GM12878 (cell line): ENCODE measurements around the gene SLC38A3. TPM values are rescaled to one million over a fixed set of nuclear protein-coding genes. Genes with fewer than 3 reads are reported as not detected.

ENCODE experiments used
- ATAC-seq: fragments of 200-7000 bp; cut with Tn5 transposase; 3 replicates; pipeline ENCODE4 v1.9.1; 2020; ENCODE audit warnings: mild to moderate bottlenecking, moderate library complexity
- BruUV-seq: library from RNA; stranded (reverse); fragments of 400-500 nt; replicated peaks from 2 replicates; lab custom pipeline; 2021; lab: Mats Ljungman, UMichigan
- CTCF ChIA-PET: fragments of 300-600 bp; sonication (Branson Sonifier 250); formaldehyde crosslinking; extraction: SDS; loops from one replicate; lab custom pipeline; 2021; ENCODE audit warnings: inconsistent platforms; lab: Yijun Ruan, JAX
- POLR2A ChIA-PET: fragments of 350-600 bp; formaldehyde crosslinking; extraction: SDS; loops from one replicate; lab custom pipeline; 2021; ENCODE audit warnings: inconsistent platforms; lab: Charles Lee
- RAD21 ChIA-PET: fragments of 300-600 bp; sonication (Branson Sonifier 250); formaldehyde crosslinking; loops from one replicate; lab custom pipeline; 2023; ENCODE audit warnings: antibody characterized with exemption; ENCODE audit not compliant: unreplicated experiment; lab: Charles Lee
- SMC1A ChIA-PET: fragments of 300-600 bp; sonication (Branson Sonifier 250); formaldehyde crosslinking; loops from one replicate; lab custom pipeline; 2023; ENCODE audit not compliant: unreplicated experiment, uncharacterized antibody; lab: Charles Lee
- DNase-seq: peaks from one replicate; pipeline ENCODE4 v3.0.0-alpha.2; 2011; ENCODE audit warnings: low read depth, low spot score
- FAIRE-seq: peaks from 3 replicates; lab custom pipeline; 2011; peaks lifted over from hg19 to GRCh38; lab: Jason Lieb, UNC
- H2AFZ ChIP-seq: 2 replicates; pipeline ENCODE4 v1.6.0; 2011; ENCODE audit warnings: low read depth, low read length, control low read depth; ENCODE audit not compliant: control insufficient read depth
- H3K27ac ChIP-seq: 2 replicates; pipeline ENCODE4 v1.5.1; 2011; ENCODE audit warnings: control low read depth; ENCODE audit not compliant: control insufficient read depth, insufficient read depth
- H3K27me3 ChIP-seq, 2 experiments: replicated peaks in 1 of 2; 2 replicates each; pipeline versions ENCODE4 v1.6.0 to v1.6.1; 2011; ENCODE audit warnings: low read length in 1 of 2; ENCODE audit not compliant: control insufficient read depth in 2 of 2, insufficient read depth in 2 of 2
- H3K36me3 ChIP-seq, 2 experiments: 2 replicates each; pipeline ENCODE4 v1.5.1; 2011; ENCODE audit warnings: low read length in 1 of 2; ENCODE audit not compliant: control insufficient read depth in 2 of 2, insufficient read depth in 2 of 2
- H3K4me1 ChIP-seq: 2 replicates; pipeline ENCODE4 v1.6.1; 2011; ENCODE audit warnings: mild to moderate bottlenecking, low read length, moderate library complexity, mixed read lengths; ENCODE audit not compliant: control insufficient read depth, insufficient read depth
- H3K4me2 ChIP-seq: 2 replicates; pipeline ENCODE4 v1.6.0; 2011; ENCODE audit warnings: control low read depth; ENCODE audit not compliant: control insufficient read depth, insufficient read depth
- H3K4me3 ChIP-seq: fragments of 200-600 bp; sonication (generic); 2 replicates; pipeline ENCODE4 v1.5.1; 2016
- H3K79me2 ChIP-seq: 2 replicates; pipeline ENCODE4 v1.6.0; 2011; ENCODE audit warnings: low read length; ENCODE audit not compliant: control insufficient read depth, insufficient read depth
- H3K9ac ChIP-seq: 2 replicates; pipeline ENCODE4 v1.8.0; 2011; ENCODE audit warnings: low read length, control low read depth, mixed read lengths; ENCODE audit not compliant: control insufficient read depth, insufficient read depth
- H3K9me3 ChIP-seq: replicated peaks from 3 replicates; pipeline ENCODE4 v1.5.1; 2011; ENCODE audit warnings: mild to moderate bottlenecking, low read length; ENCODE audit not compliant: control insufficient read depth, insufficient read depth
- H4K20me1 ChIP-seq: 2 replicates; pipeline ENCODE4 v1.6.0; 2011; ENCODE audit not compliant: control insufficient read depth, insufficient read depth
- CBX3 ChIP-seq: fragments of 200-600 bp; sonication (generic); IDR thresholded peaks from 2 replicates; pipeline ENCODE4 v1.6.1; 2016; ENCODE audit warnings: low read depth, borderline replicate concordance
- CEBPB ChIP-seq, 2 experiments: fragments of 150-350 bp in 1 of 2; IDR thresholded peaks; 2 replicates each; pipeline ENCODE4 v1.6.1; 2012 to 2014; ENCODE audit warnings: low read depth in 2 of 2, low read length in 2 of 2, borderline replicate concordance in 1 of 2, inconsistent platforms in 1 of 2
- FOXM1 ChIP-seq: IDR thresholded peaks from 2 replicates; pipeline ENCODE4 v1.6.1; 2012; ENCODE audit warnings: low read depth, mild to moderate bottlenecking, inconsistent platforms, low read length, moderate library complexity
- HDAC2 ChIP-seq: fragments of 200-600 bp; sonication (generic); IDR thresholded peaks from 2 replicates; pipeline ENCODE4 v1.6.1; 2017
- RB1 ChIP-seq: fragments of 450-650 bp; formaldehyde crosslinking; IDR thresholded peaks from 2 replicates; pipeline ENCODE4 v1.6.1; 2017; ENCODE audit warnings: mild to moderate bottlenecking, borderline replicate concordance
- SMAD5 ChIP-seq: IDR thresholded peaks from 2 replicates; pipeline ENCODE4 v1.6.1; 2016; ENCODE audit warnings: antibody characterized with exemption, low read depth
- ZNF207 ChIP-seq: fragments of 450-650 bp; IDR thresholded peaks from 2 replicates; pipeline ENCODE4 v1.6.1; 2014; ENCODE audit warnings: antibody characterized with exemption, mild to moderate bottlenecking, borderline replicate concordance
- WGBS: methylation state at CpG from one replicate; pipeline ENCODE4 v1.1.6; 2016; ENCODE audit warnings: low lambda C conversion rate; ENCODE audit not compliant: insufficient replicate concordance, insufficient coverage; ENCODE audit errors: missing lambda C conversion rate; 5-methylcytosine and 5-hydroxymethylcytosine counted together
- in situ Hi-C: fragments of 300-500 bp; cut with MboI; formaldehyde crosslinking; loops from 9 replicates; pipeline ENCODE4 v1.14.3; 2018; ENCODE audit warnings: mixed read lengths
- intact Hi-C: fragments of 100-400 bp; cut with micrococcal nuclease; formaldehyde crosslinking; loops from one replicate; pipeline ENCODE4 v1.14.2; 2022; ENCODE audit not compliant: unreplicated experiment
- polyA plus RNA-seq, 11 experiments: library from polyadenylated mRNA; depleted of rRNA in 4 of 11; unstranded in 6 of 11; stranded (reverse) in 5 of 11; fragments of >200 nt; fragmentation: Nextera tagmentation in 4 of 11; fragmentation: Illumina TruSeq in 1 of 11; extraction: Ambion mirVana in 4 of 11; extraction: Trizol in 1 of 11; gene quantifications; 1 replicate in 1 of 11; 2 replicates in 10 of 11; pipeline versions ENCODE4 v1.2.1 to v1.2.3, GENCODE V29; 2011 to 2016; ENCODE audit warnings: inconsistent platforms in 2 of 11, missing spikeins in 2 of 11, low read depth in 1 of 11
- total RNA-seq, 4 experiments: library from RNA; depleted of rRNA in 3 of 4; stranded (reverse); fragments of >200 nt in 3 of 4; fragmentation: Illumina TruSeq in 1 of 4; extraction: Trizol in 1 of 4; gene quantifications; 2 replicates each; pipeline versions ENCODE4 v1.2.1 to v1.2.3, GENCODE V29; 2013 to 2021
- TF ChIP-seq, protein P1 (sequence below): fragments of 450-650 bp; IDR thresholded peaks from 2 replicates; pipeline ENCODE4 v1.6.1; 2017; ENCODE audit warnings: mild to moderate bottlenecking, moderate library complexity
- TF ChIP-seq, protein P2 (sequence below): IDR thresholded peaks from 2 replicates; pipeline ENCODE4 v1.6.1; 2012; ENCODE audit warnings: low read depth, low read length, improper control_type of control experiment
- TF ChIP-seq, protein P3 (sequence below): fragments of 150-350 bp; IDR thresholded peaks from 2 replicates; pipeline ENCODE4 v1.6.1; 2016; ENCODE audit warnings: low read depth, low read length
- TF ChIP-seq, protein P4 (sequence below): fragments of 450-650 bp; formaldehyde crosslinking; IDR thresholded peaks from 2 replicates; pipeline ENCODE4 v1.5.0; 2022; ENCODE audit warnings: mild to moderate bottlenecking, missing genetic modification characterization

The SLC38A3 gene
- total and polyA plus RNA-seq, 10 of the 15 experiments (the other 5 are each of a cell fraction or from before 2014, with no cell fraction given) = 0.14 TPM; not detected in 9

DNA sequence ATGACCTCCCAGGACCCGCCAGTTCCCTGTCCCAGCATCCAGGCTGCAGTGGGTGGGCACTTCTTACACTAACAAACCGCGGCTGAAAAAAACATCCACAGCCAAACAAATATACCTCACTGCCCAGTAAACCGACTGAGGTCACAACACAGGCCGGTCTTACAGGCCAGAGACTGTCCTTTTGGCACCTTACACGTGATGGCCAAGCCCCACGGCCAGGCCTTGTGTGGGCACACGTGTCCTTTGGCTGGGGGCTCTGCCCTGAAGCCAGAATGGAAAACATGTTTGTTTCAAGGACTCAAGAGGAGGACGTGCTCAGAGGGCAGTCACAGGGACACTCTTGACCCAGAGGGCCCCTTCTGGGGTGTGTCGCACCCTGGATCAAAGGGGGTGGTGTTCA lies 9.8 kb downstream of the SLC38A3 start:
- Histone ChIP-seq H3K36me3 (no peaks in the 10 kb centered on the region), H2AFZ (no peak overlapping the region), H3K27ac (no peak overlapping the region), H4K20me1 (no peaks in the 10 kb centered on the region), H3K4me2 (no peak overlapping the region), H3K4me3 (no peak overlapping the region), H3K27me3 (no peaks in the 10 kb centered on the region; a peak in 2 of 4 replicates), H3K79me2 (no peaks in the 10 kb centered on the region), H3K4me1 (no peaks in the 10 kb centered on the region), H3K9me3 (no peaks in the 10 kb centered on the region), H3K9ac (no peak overlapping the region)
- no TSS peak for BruUV-seq
- TF ChIP-seq, protein P1, sequence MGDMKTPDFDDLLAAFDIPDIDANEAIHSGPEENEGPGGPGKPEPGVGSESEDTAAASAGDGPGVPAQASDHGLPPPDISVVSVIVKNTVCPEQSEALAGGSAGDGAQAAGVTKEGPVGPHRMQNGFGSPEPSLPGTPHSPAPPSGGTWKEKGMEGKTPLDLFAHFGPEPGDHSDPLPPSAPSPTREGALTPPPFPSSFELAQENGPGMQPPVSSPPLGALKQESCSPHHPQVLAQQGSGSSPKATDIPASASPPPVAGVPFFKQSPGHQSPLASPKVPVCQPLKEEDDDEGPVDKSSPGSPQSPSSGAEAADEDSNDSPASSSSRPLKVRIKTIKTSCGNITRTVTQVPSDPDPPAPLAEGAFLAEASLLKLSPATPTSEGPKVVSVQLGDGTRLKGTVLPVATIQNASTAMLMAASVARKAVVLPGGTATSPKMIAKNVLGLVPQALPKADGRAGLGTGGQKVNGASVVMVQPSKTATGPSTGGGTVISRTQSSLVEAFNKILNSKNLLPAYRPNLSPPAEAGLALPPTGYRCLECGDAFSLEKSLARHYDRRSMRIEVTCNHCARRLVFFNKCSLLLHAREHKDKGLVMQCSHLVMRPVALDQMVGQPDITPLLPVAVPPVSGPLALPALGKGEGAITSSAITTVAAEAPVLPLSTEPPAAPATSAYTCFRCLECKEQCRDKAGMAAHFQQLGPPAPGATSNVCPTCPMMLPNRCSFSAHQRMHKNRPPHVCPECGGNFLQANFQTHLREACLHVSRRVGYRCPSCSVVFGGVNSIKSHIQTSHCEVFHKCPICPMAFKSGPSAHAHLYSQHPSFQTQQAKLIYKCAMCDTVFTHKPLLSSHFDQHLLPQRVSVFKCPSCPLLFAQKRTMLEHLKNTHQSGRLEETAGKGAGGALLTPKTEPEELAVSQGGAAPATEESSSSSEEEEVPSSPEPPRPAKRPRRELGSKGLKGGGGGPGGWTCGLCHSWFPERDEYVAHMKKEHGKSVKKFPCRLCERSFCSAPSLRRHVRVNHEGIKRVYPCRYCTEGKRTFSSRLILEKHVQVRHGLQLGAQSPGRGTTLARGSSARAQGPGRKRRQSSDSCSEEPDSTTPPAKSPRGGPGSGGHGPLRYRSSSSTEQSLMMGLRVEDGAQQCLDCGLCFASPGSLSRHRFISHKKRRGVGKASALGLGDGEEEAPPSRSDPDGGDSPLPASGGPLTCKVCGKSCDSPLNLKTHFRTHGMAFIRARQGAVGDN = no peak
- no peak for TF ChIP-seq CBX3
- TF ChIP-seq SMAD5 = no peak
- no peak for TF ChIP-seq FOXM1
- no peak for TF ChIP-seq RB1
- TF ChIP-seq, protein P2, sequence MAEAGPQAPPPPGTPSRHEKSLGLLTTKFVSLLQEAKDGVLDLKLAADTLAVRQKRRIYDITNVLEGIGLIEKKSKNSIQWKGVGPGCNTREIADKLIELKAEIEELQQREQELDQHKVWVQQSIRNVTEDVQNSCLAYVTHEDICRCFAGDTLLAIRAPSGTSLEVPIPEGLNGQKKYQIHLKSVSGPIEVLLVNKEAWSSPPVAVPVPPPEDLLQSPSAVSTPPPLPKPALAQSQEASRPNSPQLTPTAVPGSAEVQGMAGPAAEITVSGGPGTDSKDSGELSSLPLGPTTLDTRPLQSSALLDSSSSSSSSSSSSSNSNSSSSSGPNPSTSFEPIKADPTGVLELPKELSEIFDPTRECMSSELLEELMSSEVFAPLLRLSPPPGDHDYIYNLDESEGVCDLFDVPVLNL = no peak
- TF ChIP-seq, protein P3, sequence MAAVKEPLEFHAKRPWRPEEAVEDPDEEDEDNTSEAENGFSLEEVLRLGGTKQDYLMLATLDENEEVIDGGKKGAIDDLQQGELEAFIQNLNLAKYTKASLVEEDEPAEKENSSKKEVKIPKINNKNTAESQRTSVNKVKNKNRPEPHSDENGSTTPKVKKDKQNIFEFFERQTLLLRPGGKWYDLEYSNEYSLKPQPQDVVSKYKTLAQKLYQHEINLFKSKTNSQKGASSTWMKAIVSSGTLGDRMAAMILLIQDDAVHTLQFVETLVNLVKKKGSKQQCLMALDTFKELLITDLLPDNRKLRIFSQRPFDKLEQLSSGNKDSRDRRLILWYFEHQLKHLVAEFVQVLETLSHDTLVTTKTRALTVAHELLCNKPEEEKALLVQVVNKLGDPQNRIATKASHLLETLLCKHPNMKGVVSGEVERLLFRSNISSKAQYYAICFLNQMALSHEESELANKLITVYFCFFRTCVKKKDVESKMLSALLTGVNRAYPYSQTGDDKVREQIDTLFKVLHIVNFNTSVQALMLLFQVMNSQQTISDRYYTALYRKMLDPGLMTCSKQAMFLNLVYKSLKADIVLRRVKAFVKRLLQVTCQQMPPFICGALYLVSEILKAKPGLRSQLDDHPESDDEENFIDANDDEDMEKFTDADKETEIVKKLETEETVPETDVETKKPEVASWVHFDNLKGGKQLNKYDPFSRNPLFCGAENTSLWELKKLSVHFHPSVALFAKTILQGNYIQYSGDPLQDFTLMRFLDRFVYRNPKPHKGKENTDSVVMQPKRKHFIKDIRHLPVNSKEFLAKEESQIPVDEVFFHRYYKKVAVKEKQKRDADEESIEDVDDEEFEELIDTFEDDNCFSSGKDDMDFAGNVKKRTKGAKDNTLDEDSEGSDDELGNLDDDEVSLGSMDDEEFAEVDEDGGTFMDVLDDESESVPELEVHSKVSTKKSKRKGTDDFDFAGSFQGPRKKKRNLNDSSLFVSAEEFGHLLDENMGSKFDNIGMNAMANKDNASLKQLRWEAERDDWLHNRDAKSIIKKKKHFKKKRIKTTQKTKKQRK = no peak
- TF ChIP-seq, protein P4, sequence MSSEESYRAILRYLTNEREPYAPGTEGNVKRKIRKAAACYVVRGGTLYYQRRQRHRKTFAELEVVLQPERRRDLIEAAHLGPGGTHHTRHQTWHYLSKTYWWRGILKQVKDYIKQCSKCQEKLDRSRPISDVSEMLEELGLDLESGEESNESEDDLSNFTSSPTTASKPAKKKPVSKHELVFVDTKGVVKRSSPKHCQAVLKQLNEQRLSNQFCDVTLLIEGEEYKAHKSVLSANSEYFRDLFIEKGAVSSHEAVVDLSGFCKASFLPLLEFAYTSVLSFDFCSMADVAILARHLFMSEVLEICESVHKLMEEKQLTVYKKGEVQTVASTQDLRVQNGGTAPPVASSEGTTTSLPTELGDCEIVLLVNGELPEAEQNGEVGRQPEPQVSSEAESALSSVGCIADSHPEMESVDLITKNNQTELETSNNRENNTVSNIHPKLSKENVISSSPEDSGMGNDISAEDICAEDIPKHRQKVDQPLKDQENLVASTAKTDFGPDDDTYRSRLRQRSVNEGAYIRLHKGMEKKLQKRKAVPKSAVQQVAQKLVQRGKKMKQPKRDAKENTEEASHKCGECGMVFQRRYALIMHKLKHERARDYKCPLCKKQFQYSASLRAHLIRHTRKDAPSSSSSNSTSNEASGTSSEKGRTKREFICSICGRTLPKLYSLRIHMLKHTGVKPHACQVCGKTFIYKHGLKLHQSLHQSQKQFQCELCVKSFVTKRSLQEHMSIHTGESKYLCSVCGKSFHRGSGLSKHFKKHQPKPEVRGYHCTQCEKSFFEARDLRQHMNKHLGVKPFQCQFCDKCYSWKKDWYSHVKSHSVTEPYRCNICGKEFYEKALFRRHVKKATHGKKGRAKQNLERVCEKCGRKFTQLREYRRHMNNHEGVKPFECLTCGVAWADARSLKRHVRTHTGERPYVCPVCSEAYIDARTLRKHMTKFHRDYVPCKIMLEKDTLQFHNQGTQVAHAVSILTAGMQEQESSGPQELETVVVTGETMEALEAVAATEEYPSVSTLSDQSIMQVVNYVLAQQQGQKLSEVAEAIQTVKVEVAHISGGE (CRISPR knock-in tag) = no peak
- no peak for TF ChIP-seq CEBPB (IDR thresholded peaks at IDR 0.05; ENCODE audit: borderline replicate concordance in 1 of 2, low read depth in 2 of 2, low read length in 2 of 2)
- TF ChIP-seq HDAC2 = no peak
- no peak for TF ChIP-seq ZNF207
- in situ Hi-C loops (no loop called here), intact Hi-C loops (no loop called here)
- POLR2A ChIA-PET = no interaction called here
- SMC1A ChIA-PET = no interaction called here
- ATAC-seq = no peak
- no peak for FAIRE-seq
- DNase-seq = no peak
- RAD21 ChIA-PET = interaction anchor here (2.4 kb wide), 1 partner anchor 11 kb away, joined by 7 read pairs; no protein-coding TSS in a partner anchor
- 20% methylated on average over 10 of the region's 10 CpGs for WGBS
- CTCF ChIA-PET = interaction anchor here (1.1 to 2.7 kb wide), 2 partner anchors 21 to 22 kb away, joined by 5 to 11 read pairs; no protein-coding TSS in a partner anchor
